HG02943 (cell line): ENCODE data around the gene RPS27L.
A peak's percentile ranks its signal among the peaks of the same experiment; 100 is the strongest.

Source experiments
- ATAC-seq: cut with Tn5 transposase; IDR thresholded peaks from one replicate; pipeline ENCODE4 v1.9.1; 2021; ENCODE audit warnings: mild to moderate bottlenecking, low read depth, moderate library complexity; ENCODE audit not compliant: unreplicated experiment

RPS27L gene

DNA sequence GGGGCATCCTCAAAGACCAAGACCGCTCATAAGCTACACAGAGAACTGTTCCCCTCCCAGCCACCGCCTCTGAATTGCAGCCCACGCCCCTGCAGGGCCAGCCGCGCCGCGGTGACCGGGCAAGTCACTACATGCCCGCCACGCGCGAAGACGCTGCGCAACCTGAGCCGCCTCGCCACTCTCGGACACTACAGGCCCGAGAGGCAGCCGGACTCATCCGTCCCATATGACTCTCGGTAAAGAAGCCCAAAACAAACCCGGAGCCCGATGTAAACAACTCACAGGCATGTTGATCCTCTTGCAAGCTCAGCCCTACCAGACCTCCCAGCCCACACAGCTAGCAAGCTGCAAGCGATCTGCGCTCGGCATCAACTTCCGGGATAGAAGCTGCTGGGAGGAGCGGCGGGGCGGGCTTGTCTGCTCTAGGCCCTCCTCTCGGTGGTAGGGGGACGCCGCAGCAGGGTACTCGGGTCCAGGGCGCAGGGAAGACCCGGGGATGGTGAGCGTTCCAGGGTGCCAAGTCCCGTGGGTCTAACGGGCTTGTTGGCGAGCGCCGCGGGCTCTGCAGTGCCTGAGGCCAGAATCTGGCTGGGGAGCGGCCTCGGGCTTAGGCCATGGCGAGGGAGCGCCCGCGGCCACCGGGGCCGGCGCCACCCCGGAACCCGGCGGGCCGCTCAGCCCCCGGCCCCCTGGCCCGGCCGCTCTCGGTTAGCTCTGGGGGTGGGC is at the start of gene RPS27L:
RPS27L (minus strand) TSS at position 360 of the 726 bp plus-strand sequence; CDS start at position 288, 72 bp downstream.
- ATAC-seq = peak; percentile 85

DNA sequence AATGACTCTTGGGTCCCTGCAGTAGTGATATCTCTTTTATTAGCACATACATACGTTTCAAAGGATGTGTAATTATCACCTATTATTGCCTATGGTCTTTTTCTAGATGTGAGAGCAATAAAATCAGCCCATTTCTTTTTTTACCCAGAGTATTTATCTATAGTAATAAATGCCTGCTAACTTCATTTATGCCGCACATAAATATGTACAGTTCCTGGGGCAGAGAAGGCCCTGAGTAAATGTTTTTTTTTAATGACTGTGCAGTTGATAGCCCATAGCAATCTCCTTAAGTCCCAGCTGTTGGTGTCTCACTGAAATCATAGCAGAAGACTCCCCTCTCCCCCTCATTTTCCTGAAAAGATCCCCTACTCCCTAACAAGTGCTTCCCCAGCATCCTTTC is 48.8 kb upstream of the RPS27L start:
- no peak for ATAC-seq

DNA sequence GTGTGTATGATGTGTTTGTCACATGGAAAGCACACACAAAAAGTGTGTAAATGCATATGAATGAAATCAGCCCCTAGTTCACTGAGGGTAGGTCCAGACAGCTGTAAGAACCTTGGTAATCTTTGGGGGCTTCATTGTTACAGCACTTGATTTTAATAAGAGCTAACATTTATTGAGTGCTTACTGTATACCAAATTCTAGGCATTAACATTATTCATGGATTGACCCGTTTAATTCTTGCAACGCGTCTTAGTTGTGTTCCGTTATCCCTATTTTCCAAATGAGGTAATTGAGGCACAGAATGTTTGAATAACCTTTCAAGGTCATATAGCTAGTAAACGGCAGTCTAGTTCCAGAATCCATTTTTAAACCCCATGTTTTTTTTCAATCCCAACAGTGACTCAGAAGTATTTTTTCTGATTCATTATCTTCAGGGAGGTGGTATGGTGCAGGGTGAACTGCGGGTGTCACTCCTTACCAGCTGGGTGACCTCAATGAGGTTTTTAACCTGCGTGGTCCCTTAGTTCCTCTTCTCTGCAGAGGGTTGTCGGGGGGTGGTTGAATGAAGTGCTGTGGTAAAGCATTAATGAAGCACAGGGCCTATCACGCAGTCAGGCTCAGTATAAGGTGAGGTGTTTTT is 46.3 kb upstream of the RPS27L start:
- no peak for ATAC-seq

- no peak for ATAC-seq
Observed at GRCh38 chr15:63202861-63203260, 45.6 kb upstream of the RPS27L start.

DNA sequence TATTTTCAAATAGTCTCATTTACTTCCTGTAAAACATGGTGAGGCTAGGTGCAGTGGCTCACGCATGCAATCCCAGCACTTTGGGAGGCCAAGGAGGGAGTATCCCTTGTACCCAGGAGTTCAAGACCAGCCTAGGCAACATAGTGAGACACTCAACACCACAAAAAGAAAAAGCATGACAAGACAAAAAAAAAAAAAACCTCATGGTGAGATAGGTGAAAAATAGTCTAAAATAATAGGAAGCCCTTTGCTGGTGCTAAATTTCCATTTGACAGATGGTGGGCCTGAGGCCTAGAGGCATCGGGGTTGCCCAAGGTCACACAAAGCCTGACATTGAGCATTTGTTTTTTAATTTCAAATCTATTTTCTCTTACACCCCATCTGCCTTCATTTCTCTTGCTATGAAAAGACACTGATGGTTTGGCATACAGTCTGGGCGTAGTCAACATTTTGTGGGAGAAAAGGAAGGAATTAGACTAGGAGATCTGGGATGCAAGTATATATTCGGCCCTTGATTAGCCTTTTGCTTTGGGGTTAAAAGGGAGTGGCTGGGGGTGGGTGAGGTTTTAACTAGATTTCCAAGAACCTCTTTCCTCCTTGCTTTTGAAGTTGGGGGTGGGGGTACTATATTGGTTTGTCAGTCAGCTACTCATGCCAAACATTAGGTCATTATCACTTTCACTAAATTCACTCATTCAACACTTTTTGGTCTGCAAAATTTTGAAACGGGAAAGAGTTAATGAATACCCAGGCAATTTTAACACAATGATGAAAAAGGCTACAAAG is 43.4 kb upstream of the RPS27L start:
- no peak for ATAC-seq

- no peak for ATAC-seq
Observed at GRCh38 chr15:63198371-63199250, 41.3 kb upstream of the RPS27L start.

- ATAC-seq = no peak
Observed at GRCh38 chr15:63197626-63198025, 40.3 kb upstream of the RPS27L start.

DNA sequence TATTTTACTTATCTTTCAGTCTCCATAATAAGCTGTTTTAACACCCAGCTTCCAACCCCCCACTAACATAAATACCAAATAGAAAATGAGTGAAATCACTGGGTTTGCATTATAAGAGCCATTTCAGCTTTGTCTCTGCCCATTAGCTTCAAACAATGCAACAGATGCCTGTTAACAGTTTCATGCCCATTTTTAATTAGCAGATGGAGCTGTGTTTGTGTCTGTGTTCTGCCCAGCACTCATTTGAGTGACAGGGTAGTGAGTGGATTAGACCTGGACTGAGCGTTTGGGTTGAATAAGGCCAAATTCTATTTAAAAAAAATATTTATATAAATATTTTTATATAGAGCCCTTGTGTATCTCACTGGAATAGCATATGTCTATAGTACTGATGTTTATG is 39.6 kb upstream of the RPS27L start:
- ATAC-seq = no peak

- no peak for ATAC-seq
Observed at GRCh38 chr15:63195569-63196015, 38.3 kb upstream of the RPS27L start.

DNA sequence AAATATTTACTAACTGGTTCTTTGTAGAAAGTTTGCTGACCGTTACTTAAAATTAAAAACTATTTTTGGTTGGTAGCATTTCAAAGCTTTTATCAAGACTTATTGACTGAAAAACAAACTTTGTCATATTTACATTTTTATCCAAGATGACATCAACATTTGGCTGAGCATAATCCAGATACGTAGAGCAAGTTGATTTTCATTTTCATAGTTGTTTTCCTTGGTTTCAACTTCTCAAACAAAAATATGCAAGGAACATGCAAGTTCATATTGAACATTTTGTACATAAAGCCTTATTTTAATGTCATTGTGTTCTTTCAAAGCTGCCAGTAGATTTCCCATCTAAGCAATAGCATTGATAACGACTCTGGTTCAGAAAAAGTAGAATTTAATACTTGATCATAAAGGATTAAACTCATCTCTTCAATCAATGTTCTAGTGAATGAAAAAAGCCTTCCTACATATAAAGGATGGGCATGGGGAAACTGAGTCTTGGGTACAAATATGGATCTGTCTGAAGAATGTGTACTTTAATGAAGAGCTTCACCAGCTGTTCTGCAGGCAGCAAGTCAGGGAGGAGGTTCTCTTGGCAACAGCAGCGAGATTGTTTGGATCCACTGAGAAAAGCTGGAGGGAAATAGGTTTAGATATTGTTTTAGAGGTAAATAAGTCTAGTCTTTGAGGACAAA is 37.7 kb upstream of the RPS27L start:
- ATAC-seq = no peak

GRCh38 chr15:63194302-63194701 is 37.0 kb upstream of the RPS27L start:
- ATAC-seq = no peak

GRCh38 chr15:63192619-63193206 is 35.4 kb upstream of the RPS27L start:
- no peak for ATAC-seq

GRCh38 chr15:63191895-63192618 is 34.8 kb upstream of the RPS27L start:
- ATAC-seq = no peak

DNA sequence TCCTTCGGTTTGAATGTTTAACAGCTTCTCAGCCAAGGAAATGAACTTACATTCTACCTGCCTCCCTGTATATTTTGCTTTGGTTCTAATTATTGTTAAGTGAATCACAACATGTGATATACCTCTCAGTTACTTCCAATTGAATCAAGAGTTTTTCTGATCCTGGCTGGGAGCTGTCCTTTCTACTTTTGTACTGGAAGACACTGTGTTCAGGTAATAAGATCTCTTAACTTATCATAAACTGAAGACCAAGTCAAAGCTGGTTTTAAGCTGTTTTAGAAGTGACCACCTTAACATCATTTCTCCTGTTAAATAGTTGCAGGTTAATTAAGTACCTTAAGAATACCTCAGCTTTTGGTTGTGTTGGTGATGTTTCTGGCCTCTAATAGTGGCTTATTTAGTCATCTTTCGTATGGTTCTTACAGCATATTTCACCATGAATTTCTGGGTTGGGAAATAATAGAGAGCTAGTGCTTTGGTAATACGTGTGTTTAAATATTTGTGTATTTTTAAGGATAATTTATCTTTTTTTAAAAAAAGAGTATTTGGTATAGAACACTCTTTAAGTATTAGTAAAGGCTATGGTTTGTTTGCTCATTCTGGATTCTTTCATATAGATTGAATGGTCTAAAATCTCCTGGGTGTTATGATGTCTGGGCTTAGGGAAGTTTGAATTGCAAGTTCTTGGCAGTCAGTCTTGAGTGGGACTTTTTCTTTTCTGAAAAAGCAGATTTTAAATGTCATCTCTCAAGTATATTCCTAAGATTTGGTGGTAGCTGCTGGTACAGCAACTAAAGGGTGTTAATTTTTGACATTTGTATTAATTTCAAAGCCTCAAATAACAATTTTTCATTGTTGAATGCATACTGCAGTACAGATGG is 33.7 kb upstream of the RPS27L start:
- no peak for ATAC-seq

- ATAC-seq = no peak
Observed at GRCh38 chr15:63189941-63190768, 32.9 kb upstream of the RPS27L start.

DNA sequence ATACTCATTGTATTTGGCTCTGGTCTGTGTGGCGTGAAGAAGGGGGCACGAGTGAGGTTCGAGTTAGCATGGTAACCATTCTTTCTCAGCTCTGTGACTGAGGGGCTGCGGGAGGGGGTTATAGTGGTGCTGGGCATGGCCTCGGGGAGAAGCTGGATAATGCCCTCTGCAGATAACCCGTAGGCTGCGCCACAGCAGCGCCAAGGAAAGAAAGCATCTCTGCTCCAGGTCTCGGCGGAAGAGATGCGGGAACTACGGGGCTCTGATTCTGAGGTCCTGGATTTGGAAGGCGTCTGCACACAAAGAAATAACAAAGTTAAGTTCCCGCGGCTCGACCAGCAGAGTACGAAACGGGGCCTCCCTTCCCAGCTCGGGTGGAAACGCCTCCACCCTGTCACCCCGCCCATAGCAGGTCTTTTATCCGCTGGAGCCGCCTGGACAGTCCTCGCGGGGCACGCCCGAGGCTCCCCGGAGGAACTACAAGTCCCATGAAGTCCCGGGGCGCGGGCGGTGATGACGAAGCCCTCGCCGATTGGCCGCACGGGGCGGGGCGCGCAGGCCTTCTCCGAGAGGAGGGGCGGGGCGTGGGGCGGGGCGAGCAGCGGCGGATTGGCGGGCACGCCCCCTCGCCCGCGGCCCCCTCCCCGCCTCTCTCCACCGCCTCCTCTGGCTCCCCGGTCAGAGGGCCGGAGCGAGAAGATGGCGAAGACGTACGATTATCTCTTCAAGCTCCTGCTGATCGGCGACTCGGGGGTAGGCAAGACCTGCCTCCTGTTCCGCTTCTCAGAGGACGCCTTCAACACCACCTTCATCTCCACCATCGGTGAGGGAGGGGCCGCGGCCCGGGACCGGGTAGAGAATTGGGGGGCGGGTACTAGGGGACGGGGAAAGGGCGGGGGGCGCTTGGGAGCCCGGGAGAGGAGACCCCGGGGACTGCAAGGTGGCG is 31.9 kb upstream of the RPS27L start, which contains the start of gene RAB8B:
RAB8B (plus strand) TSS at position 681 of the 946 bp plus-strand sequence; CDS start at position 700, 19 bp downstream.
- ATAC-seq = peak; percentile 76
